HL-60 (cell line): Measurements from ENCODE around the gene ABCG1.

Experiments used
- DNase-seq, 2 experiments: peaks; one replicate each; pipeline ENCODE4 v3.0.0-alpha.2; 2010 to 2020; ENCODE audit warnings: low read depth in 1 of 2, low spot score in 1 of 2
- H3K27ac ChIP-seq: fragments of 250-450 bp; sonication (Bioruptor Pico); replicated peaks from 2 replicates; pipeline ENCODE4 v1.5.1; 2020; ENCODE audit warnings: mild to moderate bottlenecking, moderate library complexity
- H3K27me3 ChIP-seq: fragments of 250-450 bp; sonication (Bioruptor Pico); 2 replicates; pipeline ENCODE4 v1.5.1; 2021; ENCODE audit warnings: mild to moderate bottlenecking, moderate library complexity; ENCODE audit not compliant: insufficient read depth, poor library complexity, severe bottlenecking
- H3K4me3 ChIP-seq: replicated peaks from 2 replicates; pipeline ENCODE4 v1.5.1; 2011; ENCODE audit warnings: mild to moderate bottlenecking, control low read depth, low read length; ENCODE audit not compliant: insufficient read depth
- CTCF ChIP-seq: IDR thresholded peaks from one replicate; pipeline ENCODE4 v1.5.1; 2011; ENCODE audit warnings: low read length, control low read depth, inconsistent platforms; ENCODE audit not compliant: insufficient read depth
- GABPA ChIP-seq: IDR thresholded peaks from 2 replicates; pipeline ENCODE4 v1.6.1; 2012; ENCODE audit warnings: low read depth
- POLR2AphosphoS5 ChIP-seq: IDR thresholded peaks from 2 replicates; pipeline ENCODE4 v1.6.1; 2012; ENCODE audit warnings: low read depth
- REST ChIP-seq: IDR thresholded peaks from 2 replicates; pipeline ENCODE4 v1.6.1; 2012; ENCODE audit warnings: low read depth; ENCODE audit not compliant: insufficient replicate concordance
- SPI1 ChIP-seq: IDR thresholded peaks from 2 replicates; pipeline ENCODE4 v1.6.1; 2012; ENCODE audit warnings: low read depth, mild to moderate bottlenecking, borderline replicate concordance

Gene ABCG1

GRCh38 chr21:42212266-42212665 is 6.7 kb upstream of the ABCG1 start:
- DNase-seq, result no peak
- no peaks in the 10 kb centered on the region for H3K27me3 ChIP-seq
- no peak overlapping the region for H3K4me3 ChIP-seq
- H3K27ac ChIP-seq, result no peak overlapping the region
- no peak for TF ChIP-seq SPI1
- TF ChIP-seq GABPA, result no peak
- no peak for TF ChIP-seq CTCF
- no peak for TF ChIP-seq REST
- no peak for TF ChIP-seq POLR2AphosphoS5

GRCh38 chr21:42213082-42213774 is 5.7 kb upstream of the ABCG1 start:
- Histone ChIP-seq H3K27me3 (no peaks in the 10 kb centered on the region), H3K4me3 (no peak overlapping the region), H3K27ac (no peak overlapping the region)
- TF ChIP-seq CTCF, result no peak
- no peak for TF ChIP-seq REST
- TF ChIP-seq GABPA, result no peak
- TF ChIP-seq SPI1, result no peak
- no peak for TF ChIP-seq POLR2AphosphoS5
- no peak for DNase-seq

GRCh38 chr21:42214081-42214750 is 4.7 kb upstream of the ABCG1 start:
- TF ChIP-seq SPI1 (no peak), CTCF (no peak), POLR2AphosphoS5 (no peak), REST (no peak), GABPA (no peak)
- DNase-seq, result no peak
- Histone ChIP-seq H3K4me3 (no peak overlapping the region), H3K27ac (no peak overlapping the region), H3K27me3 (peaks cover 6% of the 10 kb centered on the region)
